ENCODE measurements around the gene MKRN2.

GRCh38 chr3:12583280-12583679, 26.4 kb downstream of the MKRN2 start:
- no peak for TF ChIP-seq CTCF (IDR thresholded peaks at IDR 0.05)
- no peak for TF ChIP-seq POLR2A (IDR thresholded peaks at IDR 0.05)

Data from tibial nerve (tissue), 3 donors.